Right atrium auricular region (tissue), 2 donors: Measurements from ENCODE around the gene TBC1D16. TPM values are rescaled to one million over a fixed set of nuclear protein-coding genes. Genes with fewer than 3 reads are reported as not detected.
"Not testable (repeated sequence)": the region's sequence is repeated elsewhere in the genome, so short reads cannot be mapped to it uniquely, and the experiment has no call there.

Experiments used
- DNase-seq: peaks from one replicate; pipeline ENCODE4 v3.0.0-alpha.2; 2019; ENCODE audit warnings: low spot score
- H3K27ac ChIP-seq, 2 donors: fragments of 200-600 bp; sonication (generic); 1 replicate in 1 of 2; 2 replicates in 1 of 2; pipeline ENCODE4 v1.5.1; 2016 to 2019
- H3K27me3 ChIP-seq, 2 donors: fragments of 200-600 bp; sonication (generic); one replicate each; pipeline versions ENCODE4 v1.5.1 to v1.6.0; 2017 to 2019
- H3K36me3 ChIP-seq: fragments of 200-600 bp; sonication (generic); one replicate; pipeline ENCODE4 v1.5.1; 2016
- H3K4me1 ChIP-seq, 2 donors: fragments of 200-600 bp; sonication (generic); one replicate each; pipeline versions ENCODE4 v1.5.1 to v1.6.0; 2017 to 2019
- H3K4me3 ChIP-seq, 2 donors: fragments of 200-600 bp; sonication (generic); 1 replicate in 1 of 2; 2 replicates in 1 of 2; pipeline ENCODE4 v1.5.1; 2017 to 2019; ENCODE audit warnings: mild to moderate bottlenecking in 1 of 2, moderate library complexity in 1 of 2
- H3K9me3 ChIP-seq, 2 donors: fragments of 200-600 bp; sonication (generic); one replicate each; pipeline ENCODE4 v1.5.1; 2019
- total RNA-seq, 2 donors: library from RNA; depleted of rRNA; stranded (reverse); fragments of >200 nt; gene quantifications; one replicate each; pipeline ENCODE4 v1.1.0, GENCODE V29; 2016
- TF ChIP-seq, protein P1 (sequence below), 2 donors: fragments of 200-600 bp; sonication (generic); IDR thresholded peaks; one replicate each; pipeline ENCODE4 v1.5.1; 2019; ENCODE audit warnings: antibody characterized with exemption in 2 of 2

The TBC1D16 gene
- total RNA-seq, 2 donors from 2014 or later, result 9.8 to 19.4 TPM

DNA sequence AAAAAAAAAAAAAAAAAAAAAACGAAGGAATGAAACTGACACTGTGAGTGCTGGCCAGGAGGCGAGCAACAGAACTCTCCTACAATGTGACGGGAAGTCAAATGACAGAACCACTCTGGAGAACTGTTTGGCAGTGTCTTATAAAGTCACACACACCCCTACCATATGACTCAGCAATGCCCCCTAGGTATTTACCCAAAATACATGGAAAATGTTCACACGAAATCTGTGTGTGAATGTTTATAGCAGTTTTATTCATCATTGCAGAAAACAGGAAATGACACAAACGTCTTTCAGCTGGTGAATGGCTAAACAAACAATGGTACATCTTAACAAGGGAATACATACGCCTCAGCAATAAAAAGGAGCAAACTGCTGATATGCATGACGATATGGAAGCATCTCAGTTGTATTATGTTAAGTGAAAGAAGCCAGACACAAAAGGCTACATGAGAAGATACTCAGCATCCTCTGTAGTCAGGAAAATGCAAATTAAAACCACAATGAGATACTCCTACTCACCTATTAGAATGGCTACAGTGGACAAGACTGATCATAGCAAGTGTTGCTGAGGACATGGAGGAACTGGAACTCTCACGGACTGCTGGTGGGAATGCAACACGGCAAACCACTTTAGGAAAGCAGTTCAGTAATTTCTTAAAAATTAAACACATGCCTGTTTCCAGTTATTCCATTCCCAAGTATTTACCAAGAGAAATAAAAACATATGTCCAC lies 74.7 kb downstream of the TBC1D16 start:
- Histone ChIP-seq H3K36me3 (no peaks in the 10 kb centered on the region), H3K4me3 (no peak overlapping the region), H3K9me3 (no peaks in the 10 kb centered on the region), H3K27me3 (no peaks in the 10 kb centered on the region), H3K27ac (no peak overlapping the region), H3K4me1 (no peaks in the 10 kb centered on the region)
- TF ChIP-seq, protein P1, sequence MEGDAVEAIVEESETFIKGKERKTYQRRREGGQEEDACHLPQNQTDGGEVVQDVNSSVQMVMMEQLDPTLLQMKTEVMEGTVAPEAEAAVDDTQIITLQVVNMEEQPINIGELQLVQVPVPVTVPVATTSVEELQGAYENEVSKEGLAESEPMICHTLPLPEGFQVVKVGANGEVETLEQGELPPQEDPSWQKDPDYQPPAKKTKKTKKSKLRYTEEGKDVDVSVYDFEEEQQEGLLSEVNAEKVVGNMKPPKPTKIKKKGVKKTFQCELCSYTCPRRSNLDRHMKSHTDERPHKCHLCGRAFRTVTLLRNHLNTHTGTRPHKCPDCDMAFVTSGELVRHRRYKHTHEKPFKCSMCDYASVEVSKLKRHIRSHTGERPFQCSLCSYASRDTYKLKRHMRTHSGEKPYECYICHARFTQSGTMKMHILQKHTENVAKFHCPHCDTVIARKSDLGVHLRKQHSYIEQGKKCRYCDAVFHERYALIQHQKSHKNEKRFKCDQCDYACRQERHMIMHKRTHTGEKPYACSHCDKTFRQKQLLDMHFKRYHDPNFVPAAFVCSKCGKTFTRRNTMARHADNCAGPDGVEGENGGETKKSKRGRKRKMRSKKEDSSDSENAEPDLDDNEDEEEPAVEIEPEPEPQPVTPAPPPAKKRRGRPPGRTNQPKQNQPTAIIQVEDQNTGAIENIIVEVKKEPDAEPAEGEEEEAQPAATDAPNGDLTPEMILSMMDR (IDR thresholded peaks at IDR 0.05), result no peak
- no peak for DNase-seq

DNA sequence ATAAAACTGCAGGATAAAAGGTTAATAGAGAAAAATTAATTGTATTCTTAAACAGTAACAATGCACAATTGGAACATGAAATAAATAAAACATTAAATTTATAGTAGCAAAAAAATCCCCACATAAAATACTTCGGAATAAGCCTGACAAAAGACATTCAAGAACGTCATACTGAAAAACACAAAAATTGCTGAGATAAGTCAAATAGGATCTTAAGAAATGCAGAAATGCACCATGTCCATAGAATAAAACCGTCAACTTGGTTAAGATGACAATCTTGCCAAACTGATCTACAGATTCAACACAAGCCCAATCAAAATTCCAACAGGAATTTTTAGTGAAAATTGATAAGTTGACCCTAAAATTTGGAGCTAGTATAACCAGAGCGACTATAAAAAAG lies 76.6 kb downstream of the TBC1D16 start:
- Histone ChIP-seq H3K27ac (no peak overlapping the region), H3K4me3 (no peak overlapping the region), H3K4me1 (no peaks in the 10 kb centered on the region), H3K9me3 (no peaks in the 10 kb centered on the region), H3K36me3 (no peaks in the 10 kb centered on the region), H3K27me3 (no peaks in the 10 kb centered on the region)
- DNase-seq, result no peak
- TF ChIP-seq, protein P1 (IDR thresholded peaks at IDR 0.05), result no peak

DNA sequence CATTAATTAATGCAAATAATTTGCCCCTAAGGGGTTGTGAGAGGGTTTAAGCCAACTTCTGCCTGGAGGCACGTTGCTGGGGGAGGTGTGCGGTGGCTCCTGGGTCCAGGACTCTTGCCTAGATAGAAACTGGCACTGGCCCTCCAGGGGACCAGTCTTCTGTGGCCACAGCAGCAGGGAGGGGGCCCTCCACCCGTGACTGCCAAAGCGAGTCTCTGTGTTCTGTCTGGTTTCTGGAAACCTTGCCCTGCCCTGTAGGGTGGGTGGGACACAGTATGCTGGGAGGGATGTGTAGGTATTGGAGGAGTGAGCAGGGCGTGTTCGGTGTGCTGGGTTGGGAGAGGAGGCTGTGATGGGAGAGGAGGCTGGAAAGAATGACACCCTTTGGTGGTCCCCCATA lies 78.8 kb downstream of the TBC1D16 start:
- H3K27me3 ChIP-seq, result no peaks in the 10 kb centered on the region
- H3K36me3 ChIP-seq, result no peaks in the 10 kb centered on the region
- peaks cover 0 to 12% of the 10 kb centered on the region in 2 donors for H3K4me1 ChIP-seq
- H3K9me3 ChIP-seq, result no peaks in the 10 kb centered on the region
- TF ChIP-seq, protein P1 (IDR thresholded peaks at IDR 0.05), result no peak
- no peak for DNase-seq
- no peak overlapping the region for H3K4me3 ChIP-seq
- no peak overlapping the region for H3K27ac ChIP-seq

DNA sequence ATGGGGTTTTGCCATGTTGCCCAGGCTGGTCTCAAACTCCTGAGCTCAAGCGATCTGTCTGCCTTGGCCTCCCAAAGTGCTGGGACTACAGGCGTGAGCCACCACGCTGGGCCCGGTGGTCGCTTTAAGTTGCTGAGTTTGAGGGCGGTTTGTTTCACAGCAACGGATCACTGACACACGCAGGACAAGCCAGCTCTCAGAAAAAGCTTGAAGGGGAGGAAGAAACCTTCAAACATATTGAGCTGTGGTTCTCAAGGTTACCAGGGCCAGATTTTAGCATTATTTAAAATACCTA lies 79.3 kb downstream of the TBC1D16 start:
- H3K27ac ChIP-seq, H3K36me3 ChIP-seq, DNase-seq, H3K27me3 ChIP-seq, H3K9me3 ChIP-seq, H3K4me3 ChIP-seq: not testable (repeated sequence)
- peaks cover 0 to 16% of the 10 kb centered on the region in 2 donors for H3K4me1 ChIP-seq

DNA sequence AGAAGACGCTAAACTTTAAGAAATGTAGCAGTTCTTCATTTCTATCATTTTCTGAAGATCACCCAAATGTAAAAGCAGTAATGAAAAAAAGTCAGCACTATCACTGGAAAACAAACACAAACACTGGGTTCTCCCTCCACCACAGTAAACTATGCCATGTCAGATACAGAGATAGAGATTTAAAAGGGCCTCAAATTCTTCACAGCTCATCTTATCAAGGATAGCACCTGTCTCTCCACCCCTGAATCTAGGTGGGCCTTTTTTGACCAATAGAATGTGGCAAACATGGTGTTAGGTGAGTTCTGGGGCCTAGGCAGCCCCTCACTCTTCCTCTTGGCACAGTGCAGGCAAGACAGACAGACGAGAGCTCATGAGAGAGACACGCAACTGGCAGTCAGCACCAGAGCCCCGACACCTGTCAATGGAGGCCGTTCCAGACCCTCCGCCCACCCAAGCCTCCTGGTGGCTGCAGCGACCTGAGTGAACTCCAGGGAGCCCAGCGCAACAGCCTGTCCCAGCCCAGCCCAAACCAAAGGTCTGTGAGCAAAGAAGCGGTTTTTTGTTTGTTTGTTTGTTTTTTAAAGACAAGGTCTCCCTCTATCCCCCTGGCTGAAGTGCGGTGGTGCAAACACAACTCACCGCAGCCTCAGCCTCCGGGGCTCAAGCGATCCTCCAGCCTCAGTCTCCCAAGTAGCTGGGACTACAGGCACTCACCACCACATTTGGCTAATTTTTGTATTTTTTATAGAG lies 79.8 kb downstream of the TBC1D16 start:
- Histone ChIP-seq H3K36me3 (no peaks in the 10 kb centered on the region), H3K27me3 (no peaks in the 10 kb centered on the region), H3K4me1 (peaks cover 0 to 21% of the 10 kb centered on the region in 2 donors), H3K9me3 (no peaks in the 10 kb centered on the region), H3K4me3 (no peak overlapping the region), H3K27ac (no peak overlapping the region)
- TF ChIP-seq, protein P1 (IDR thresholded peaks at IDR 0.05), result no peak
- DNase-seq, result no peak

DNA sequence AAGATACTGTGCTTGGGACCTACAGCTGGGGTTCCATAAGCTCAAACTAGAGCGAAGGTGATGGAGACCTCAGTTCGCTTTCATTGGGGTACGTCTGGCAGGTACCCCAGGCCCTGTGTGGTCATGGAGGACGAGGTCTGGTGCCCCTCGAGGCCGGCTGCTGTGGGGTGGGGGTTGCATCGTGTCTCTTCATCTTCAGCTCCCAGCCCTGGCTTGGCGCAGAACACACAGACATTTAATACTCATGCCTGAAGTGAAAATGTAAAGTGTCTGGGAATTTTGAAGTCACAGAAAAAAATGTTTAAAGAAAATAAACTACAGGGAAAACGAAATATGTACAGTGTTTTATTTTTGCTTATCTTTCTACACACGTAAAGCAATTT lies 80.5 kb downstream of the TBC1D16 start:
- H3K4me3 ChIP-seq, result no peak overlapping the region
- H3K4me1 ChIP-seq, result peaks cover 0 to 23% of the 10 kb centered on the region in 2 donors
- no peak for DNase-seq
- H3K27me3 ChIP-seq, result no peaks in the 10 kb centered on the region
- no peaks in the 10 kb centered on the region for H3K36me3 ChIP-seq
- no peaks in the 10 kb centered on the region for H3K9me3 ChIP-seq
- H3K27ac ChIP-seq, result no peak overlapping the region
- TF ChIP-seq, protein P1 (IDR thresholded peaks at IDR 0.05), result no peak
